HCEC 1CT (cell line): ENCODE measurements around the gene CYP21A2.
"Not testable (repeated sequence)": the region's sequence is repeated elsewhere in the genome, so short reads cannot be mapped to it uniquely, and the experiment has no call there.

Experiments
- DNase-seq: peaks from one replicate; pipeline ENCODE4 v3.0.0-alpha.2; 2017

Gene CYP21A2

DNA sequence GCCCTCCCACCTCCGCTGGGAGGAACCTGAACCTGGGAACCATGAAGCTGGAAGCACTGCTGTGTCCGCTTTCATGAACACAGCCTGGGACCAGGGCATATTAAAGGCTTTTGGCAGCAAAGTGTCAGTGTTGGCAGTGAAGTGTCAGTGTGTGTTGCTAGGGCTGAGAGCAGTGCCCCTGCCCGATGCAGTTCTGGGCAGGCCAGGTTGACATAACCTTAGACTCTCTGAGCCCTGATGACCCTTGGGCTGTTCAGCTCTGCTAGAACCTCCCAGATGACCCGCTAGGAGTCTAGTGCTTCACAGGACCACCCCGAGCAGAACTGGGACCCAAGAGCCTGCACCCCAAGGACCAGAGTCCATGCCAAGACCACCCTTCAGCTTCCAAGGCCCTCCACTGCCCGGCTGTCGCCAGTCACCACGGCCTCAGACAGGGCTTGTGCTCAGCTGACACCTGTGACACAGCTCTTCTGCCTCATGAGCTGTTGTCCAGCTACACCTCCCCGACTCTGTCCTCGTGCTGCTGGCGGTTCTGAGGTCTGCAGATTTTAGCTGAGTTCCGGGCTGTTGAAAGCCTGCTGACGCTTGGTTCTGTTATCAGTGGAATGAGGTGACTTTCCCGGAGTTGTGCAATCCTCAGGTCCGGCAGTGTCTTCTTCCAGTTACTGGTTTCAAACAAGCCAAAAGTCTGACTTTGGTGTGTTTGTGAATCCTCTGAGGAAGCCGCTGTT, 2.8 kb upstream of the CYP21A2 start:
- not testable (repeated sequence) for DNase-seq

DNA sequence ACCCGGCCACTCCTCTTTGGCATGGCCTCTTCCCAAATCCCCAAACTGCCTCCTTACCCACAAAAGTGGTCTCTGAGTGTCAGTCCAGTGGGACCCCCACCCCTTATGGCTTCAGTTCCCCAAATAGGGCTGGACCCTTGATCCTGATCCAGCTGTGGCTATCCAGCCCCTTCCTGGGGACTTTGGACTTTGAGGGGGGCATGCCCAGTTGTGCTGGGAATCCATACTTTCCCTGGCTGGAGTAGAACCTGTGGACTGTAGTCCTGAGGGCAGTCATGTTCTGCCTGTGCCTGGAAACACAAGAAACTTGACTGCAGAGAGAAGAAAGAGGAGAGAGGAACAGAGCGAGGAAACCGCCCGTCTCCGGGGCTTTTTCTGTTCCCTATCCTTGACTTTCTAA, 1.1 kb upstream of the CYP21A2 start:
- DNase-seq: not testable (repeated sequence)

DNA sequence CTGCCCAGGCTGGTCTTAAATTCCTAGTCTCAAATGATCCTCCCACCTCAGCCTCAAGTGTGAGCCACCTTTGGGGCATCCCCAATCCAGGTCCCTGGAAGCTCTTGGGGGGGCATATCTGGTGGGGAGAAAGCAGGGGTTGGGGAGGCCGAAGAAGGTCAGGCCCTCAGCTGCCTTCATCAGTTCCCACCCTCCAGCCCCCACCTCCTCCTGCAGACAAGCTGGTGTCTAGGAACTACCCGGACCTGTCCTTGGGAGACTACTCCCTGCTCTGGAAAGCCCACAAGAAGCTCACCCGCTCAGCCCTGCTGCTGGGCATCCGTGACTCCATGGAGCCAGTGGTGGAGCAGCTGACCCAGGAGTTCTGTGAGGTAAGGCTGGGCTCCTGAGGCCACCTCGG, 663 bp downstream of the CYP21A2 start:
- not testable (repeated sequence) for DNase-seq

DNA sequence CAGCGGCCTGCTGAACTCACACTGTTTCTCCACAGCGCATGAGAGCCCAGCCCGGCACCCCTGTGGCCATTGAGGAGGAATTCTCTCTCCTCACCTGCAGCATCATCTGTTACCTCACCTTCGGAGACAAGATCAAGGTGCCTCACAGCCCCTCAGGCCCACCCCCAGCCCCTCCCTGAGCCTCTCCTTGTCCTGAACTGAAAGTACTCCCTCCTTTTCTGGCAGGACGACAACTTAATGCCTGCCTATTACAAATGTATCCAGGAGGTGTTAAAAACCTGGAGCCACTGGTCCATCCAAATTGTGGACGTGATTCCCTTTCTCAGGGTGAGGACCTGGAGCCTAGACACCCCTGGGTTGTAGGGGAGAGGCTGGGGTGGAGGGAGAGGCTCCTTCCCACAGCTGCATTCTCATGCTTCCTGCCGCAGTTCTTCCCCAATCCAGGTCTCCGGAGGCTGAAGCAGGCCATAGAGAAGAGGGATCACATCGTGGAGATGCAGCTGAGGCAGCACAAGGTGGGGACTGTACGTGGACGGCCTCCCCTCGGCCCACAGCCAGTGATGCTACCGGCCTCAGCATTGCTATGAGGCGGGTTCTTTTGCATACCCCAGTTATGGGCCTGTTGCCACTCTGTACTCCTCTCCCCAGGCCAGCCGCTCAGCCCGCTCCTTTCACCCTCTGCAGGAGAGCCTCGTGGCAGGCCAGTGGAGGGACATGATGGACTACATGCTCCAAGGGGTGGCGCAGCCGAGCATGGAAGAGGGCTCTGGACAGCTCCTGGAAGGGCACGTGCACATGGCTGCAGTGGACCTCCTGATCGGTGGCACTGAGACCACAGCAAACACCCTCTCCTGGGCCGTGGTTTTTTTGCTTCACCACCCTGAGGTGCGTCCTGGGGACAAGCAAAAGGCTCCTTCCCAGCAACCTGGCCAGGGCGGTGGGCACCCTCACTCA, 1.4 kb downstream of the CYP21A2 start:
- DNase-seq: not testable (repeated sequence)

DNA sequence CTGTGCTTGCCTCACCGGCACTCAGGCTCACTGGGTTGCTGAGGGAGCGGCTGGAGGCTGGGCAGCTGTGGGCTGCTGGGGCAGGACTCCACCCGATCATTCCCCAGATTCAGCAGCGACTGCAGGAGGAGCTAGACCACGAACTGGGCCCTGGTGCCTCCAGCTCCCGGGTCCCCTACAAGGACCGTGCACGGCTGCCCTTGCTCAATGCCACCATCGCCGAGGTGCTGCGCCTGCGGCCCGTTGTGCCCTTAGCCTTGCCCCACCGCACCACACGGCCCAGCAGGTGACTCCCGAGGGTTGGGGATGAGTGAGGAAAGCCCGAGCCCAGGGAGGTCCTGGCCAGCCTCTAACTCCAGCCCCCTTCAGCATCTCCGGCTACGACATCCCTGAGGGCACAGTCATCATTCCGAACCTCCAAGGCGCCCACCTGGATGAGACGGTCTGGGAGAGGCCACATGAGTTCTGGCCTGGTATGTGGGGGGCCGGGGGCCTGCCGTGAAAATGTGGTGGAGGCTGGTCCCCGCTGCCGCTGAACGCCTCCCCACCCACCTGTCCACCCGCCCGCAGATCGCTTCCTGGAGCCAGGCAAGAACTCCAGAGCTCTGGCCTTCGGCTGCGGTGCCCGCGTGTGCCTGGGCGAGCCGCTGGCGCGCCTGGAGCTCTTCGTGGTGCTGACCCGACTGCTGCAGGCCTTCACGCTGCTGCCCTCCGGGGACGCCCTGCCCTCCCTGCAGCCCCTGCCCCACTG, 2.3 kb downstream of the CYP21A2 start:
- not testable (repeated sequence) for DNase-seq

DNA sequence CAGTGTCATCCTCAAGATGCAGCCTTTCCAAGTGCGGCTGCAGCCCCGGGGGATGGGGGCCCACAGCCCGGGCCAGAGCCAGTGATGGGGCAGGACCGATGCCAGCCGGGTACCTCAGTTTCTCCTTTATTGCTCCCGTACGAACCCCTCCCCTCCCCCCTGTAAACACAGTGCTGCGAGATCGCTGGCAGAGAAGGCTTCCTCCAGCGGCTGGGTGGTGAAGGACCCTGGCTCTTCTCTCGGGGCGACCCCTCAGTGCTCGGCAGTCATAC, 2.8 kb downstream of the CYP21A2 start:
- not testable (repeated sequence) for DNase-seq

DNA sequence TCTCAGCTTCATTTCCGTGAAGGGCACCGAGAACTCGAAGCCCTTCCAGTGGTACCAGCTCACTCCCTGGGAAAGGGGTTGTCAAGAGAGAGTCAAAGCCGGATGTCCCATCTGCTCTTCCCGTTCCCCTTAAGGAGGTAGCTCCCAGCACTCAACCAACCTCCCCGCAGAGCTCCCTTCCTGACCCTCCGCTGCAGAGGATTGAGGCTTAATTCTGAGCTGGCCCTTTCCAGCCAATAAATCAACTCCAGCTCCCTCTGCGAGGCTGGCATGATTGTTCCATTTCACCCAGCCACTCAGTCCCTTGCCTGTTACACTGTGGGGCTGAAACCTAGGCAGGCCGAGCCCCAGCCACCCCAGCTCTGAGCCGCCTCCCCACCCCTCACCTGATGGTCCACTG, 3.2 kb downstream of the CYP21A2 start:
- DNase-seq: not testable (repeated sequence)

DNA sequence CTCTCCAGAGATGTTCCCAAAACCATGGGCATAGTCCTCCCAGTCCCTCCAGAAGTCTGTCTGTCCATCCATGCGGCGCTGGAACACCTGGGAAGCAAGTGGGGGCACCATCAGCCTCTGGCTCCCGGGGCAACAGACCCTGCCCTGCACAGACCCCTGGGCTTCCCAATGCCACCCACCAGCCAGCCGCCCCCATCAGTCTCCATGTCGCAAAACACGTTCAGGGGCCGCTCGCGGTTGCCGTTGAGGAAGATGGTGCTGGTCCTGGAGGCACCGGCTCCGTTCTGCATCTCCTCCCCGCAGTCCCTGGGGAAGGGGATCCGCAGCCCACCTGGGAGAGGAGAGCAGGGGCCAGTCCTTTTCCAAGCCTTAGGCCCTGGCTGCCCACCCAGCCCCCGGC, 4.1 kb downstream of the CYP21A2 start:
- DNase-seq: not testable (repeated sequence)

DNA sequence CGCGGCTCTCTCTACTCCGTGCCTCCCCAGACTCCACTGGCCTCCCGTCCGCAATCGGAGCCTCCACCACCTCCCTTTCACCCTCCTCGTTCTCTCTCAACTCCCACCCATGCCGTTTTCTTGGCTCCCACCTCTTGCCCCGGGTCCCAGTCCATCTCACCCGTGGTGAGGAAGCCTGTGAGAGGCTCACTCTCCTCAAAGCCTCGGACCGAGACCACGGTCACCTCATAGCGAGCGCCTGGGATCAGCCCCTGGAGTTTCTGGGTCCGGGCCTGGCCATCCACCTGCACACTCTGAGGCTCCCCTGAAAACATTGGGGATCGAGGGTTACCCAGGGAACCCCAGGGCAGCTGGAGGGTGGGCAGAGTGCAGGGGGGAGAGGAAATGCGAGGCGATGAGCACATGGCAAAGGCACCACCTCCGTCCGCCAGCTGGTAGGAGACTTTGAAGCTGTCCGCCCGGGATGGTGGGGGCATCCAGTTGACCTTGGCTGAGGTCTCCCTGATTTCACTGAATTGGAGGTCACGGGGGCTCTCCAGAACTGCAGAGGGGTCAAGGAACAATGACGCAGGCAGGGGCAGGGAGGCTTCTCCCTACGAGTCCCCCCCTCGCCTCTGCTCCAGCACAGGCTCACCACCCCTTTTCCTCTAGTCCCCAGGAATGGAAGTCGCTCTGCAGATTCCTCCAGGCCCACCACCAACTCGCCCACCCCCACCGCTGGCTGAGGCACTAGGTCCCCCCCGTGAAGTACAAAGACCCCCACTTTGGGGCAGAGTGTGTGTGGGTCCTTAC, 5.6 kb downstream of the CYP21A2 start:
- DNase-seq: not testable (repeated sequence)

DNA sequence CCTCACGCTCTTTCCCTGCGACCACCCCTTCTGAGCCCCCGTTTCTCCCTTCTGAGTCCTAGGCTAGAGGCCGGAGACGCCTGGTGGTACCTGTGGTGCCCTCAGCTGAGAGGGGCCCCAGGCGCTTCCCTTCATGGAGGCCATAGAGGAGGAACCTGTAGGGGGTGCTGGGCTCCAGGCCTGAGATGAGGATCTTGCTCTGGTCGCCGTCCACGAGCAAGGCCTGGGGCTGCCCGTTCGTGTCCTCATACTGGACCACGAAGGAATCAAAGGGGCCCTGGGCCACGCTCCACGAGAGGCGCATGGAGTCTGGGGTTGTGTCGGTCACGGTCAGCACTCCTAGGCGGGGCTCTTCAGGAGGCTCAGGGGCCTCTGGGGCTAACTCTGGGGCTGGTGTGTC, 6.7 kb downstream of the CYP21A2 start:
- not testable (repeated sequence) for DNase-seq

DNA sequence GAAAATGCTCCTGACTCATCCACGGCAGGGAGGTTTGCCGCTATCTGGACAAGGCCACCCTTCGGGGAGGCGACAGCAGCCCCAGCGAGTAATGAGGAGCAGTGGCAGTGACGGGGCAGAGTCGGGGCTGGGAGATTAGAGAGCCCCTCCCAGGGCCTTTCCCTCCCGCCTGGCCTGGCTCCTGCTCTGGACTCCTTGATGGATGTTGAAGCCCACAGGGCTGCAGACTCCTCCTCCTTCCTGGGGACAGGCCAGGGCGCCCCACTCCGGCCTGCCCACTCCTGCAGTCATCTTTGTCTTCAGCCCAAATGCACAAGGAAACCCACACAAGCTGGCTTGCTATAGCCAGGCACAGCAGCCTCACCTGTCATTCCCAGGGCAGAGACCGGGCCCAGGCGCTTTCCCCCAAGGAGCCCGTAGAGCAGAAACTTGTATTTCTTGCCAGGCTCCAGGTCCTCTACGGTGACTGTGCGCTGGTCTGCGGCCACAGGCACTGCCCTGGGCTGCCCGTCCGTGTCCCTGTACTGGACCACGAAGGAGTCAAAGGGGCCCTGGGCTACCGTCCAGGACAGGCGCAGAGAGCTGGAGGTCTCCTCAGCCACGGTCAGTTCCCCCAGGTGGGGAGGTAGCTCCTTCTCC, 7.7 kb downstream of the CYP21A2 start:
- no peak for DNase-seq

DNA sequence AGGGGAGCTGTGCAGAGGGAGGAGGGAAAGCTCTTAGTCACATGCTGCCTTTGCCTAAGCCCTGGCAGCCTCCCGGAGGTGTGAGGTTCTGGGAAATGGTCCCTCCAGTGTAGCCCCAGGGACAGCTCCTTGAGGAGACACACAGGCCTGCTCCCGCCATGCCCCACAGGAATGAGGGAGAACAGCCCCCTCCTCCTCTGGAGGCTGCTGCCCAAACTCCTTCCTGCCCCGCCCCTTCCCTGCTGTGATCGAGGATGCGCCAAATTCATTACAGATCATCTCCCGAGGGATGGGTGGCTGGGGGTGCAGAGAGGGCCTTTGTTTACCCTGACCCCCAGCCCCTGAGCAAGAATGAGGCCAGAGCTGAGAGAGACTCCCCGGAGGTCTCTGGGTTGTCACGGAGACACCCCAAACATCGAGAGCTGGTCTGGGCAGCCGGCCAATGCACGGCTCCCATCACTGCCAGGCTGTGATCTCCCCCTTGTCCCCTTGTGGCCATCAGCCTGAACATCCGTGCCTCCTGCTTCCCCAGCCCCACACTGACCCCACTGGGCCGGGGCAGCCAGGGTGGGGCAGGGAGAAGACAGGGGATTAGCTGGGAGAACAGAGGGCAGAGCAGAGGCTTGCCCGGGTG, 8.4 kb downstream of the CYP21A2 start:
- DNase-seq: no peak

DNA sequence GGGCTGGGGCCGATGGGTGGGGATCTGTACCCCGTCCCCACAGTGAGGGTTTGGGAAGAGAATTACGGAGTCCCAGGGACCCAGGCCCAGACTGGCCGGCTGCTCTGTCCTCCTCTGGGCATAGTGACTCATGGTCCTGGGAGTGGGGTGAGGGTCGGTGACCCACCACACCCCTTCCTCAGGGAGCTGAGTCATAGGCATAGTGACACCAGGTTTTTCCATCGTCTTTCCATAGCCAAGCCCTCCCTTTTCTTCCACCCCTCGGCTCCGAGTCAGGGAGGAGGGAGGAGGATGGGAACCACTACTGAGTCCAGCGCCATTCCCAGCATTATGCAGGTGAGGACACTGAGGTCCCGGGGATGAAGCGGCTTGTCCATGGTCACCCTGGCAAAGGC, 8.9 kb downstream of the CYP21A2 start:
- DNase-seq: peak; percentile 20

DNA sequence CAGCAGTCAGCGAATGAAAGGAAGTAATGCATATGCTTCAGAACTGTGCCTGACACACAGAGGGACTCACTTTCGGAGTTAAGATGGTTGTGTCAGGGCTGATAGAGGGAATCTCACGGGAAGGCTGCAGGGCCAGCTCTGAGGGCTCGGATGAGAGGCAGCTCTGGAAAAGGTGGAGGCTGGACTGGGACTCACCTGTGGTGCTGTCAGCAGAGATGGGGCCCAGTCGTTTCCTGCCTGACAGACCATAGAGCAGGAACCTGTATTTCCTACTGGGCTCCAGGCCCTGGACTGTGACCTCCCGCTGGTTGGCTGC, 9.3 kb downstream of the CYP21A2 start:
- DNase-seq: no peak

DNA sequence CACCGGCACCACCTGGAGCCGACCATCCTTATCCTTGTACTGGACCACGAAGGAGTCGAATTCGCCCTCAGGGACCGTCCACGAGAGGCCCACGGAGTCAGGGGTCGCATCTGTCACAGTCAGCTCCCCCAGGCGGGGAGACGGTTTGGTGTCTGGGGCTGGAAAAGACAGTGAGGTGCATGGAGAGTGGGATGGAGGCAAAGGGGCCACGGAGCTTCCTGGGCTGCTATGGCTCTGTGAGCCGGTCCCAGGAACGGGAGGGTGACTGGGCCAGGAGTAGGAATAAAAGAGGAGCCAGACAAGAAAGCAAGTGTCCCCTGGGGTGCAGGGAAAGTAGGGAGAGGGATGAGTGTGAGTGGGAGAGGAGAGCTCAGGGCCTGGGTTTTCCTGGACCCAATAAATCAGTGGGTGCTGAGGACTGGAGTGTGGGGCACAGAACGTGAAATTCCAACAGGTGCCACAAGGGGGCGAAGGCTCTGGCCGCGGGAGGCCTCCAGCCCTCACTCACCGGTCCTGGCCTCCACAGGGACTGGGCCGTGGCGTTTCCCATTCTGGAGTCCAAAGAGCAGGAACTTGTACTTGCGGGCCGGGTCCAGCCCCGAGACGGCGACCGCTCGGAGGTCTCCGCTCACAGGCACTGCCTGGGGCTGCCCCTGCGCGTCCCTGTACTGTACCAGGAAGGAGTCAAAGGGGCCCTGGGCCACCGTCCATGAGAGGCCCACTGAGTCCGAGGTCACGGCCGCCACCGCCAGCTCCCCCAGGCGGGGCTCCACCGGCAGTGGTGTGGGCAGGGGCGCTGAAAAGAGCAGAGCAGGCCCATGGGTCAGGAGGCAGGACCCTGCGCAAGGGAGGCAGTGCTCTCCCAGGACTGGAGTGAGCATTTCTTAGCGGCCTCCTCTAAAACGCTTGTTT, 9.9 kb downstream of the CYP21A2 start:
- DNase-seq: peak; percentile 28

DNA sequence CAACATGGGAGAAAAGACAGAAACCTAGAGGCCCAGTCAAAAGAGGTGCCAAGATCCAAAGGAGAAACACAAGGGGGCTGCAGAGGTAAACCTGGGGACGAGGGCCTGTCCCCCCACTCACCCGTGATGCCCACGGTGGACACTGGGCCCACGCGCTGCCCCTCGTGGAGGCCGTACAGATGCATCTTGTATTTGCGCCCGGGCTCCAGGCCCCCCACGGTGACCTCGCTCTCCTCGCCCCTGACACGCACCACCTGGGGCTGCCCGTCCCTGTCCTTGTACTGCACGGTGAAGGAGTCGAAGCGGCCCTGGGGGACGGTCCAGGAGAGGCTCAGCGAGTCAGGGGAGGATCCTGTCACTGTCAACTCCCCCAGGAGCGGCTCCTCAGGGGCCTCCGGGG, 10.9 kb downstream of the CYP21A2 start:
- not testable (repeated sequence) for DNase-seq

DNA sequence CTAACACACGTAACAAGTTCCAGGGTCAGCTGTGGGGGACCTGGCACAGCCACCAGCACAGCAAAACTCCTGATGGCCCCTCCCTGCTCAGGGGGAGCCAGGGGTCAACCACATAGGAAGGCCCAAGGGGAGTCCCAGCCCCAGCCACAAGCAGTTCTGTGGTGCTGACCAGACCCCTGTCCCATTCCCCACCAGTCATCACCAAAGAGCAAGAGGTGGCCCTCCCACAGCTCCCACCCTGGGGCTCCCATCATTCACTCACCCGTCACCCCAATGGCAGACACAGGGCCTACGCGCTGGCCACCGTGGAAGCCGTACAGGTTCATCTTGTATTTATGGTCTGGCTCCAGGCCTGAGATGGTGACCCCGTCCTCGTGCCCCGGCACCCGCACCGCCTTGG, 11.5 kb downstream of the CYP21A2 start:
- not testable (repeated sequence) for DNase-seq

DNA sequence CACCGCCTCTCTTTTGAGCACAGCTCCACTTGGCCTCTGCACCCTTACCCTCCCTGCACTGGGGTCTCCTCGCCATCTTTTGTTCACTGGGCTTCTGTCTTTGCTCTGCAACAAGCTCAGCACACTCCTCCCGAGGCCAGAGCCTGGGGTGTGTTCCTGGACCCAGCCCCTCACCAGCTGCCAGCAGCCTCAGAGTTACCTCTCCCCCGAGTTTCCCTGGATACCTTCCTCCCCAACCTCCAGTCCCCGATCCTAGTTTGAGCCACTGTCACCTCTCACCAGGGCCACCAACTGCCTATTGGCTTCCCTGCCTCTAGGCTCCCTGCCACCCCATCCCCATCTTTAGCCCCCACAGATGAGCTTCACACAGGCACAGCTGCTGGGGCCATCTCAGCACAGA, 12.3 kb downstream of the CYP21A2 start:
- DNase-seq: no peak

DNA sequence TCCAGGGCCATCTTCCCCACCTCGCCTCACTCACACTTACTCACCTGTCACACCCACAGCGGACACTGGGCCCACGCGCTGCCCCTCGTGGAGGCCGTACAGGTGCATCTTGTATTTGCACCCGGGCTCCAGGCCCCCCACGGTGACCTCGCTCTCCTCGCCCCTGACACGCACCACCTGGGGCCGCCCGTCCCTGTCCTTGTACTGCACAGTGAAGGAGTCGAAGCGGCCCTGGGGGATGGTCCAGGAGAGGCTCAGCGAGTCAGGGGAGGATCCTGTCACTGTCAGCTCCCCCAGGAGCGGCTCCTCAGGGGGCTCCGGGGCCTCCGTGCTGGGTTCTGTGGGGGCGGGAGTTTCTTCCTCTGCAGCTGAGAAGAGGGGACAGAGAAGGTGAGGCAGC, 14.4 kb downstream of the CYP21A2 start:
- not testable (repeated sequence) for DNase-seq

DNA sequence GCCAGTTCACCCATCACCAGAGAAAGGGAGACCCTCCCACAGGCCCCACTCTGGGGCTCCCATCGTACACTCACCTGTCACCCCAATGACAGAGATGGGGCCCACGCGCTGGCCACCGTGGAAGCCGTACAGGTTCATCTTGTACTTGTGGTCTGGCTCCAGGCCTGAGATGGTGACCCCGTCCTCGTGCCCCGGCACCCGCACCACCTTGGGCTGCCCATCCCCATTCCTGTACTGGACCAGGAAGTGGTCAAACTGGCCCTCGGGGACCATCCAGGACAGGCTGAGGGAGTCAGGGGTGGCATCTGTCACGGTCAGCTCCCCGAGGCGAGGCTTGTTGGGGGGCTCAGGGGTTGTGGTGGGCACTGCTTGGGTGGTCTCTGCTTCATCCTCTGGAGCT, 15.1 kb downstream of the CYP21A2 start:
- DNase-seq: not testable (repeated sequence)

DNA sequence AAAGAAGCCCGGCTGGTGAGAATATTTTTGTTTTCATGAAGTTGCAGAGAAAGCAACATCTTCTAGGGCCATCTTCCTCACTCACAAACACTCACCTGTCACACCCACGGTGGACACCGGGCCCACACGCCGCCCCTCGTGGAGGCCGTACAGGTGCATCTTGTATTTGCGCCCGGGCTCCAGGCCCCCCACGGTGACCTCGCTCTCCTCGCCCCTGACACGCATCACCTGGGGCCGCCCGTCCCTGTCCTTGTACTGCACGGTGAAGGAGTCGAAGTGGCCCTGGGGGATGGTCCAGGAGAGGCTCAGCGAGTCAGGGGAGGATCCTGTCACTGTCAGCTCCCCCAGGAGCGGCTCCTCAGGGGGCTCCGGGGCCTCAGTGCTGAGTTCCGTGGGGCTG, 17.5 kb downstream of the CYP21A2 start:
- DNase-seq: not testable (repeated sequence)
